ENCODE results near the gene SMCO4.
"Not testable (repeated sequence)": the region's sequence is repeated elsewhere in the genome, so short reads cannot be mapped to it uniquely, and the experiment has no call there.

SMCO4 gene

GRCh38 chr11:93543292-93543977 lies at the start of gene SMCO4:
Gene SMCO4 (minus strand): TSS chr11:93543391. CDS start chr11:93479189, 64,202 bp downstream.
- DNase-seq: peak; percentile 67

GRCh38 chr11:93591247-93591898 lies 48.2 kb upstream of the SMCO4 start:
- DNase-seq: no peak

- no peak for DNase-seq
These were observed 46.2 kb upstream of the SMCO4 start for GRCh38 chr11:93589347-93589746.

- no peak for DNase-seq
These were observed 44.8 kb upstream of the SMCO4 start for GRCh38 chr11:93587858-93588581.

GRCh38 chr11:93587425-93587824 lies 44.2 kb upstream of the SMCO4 start:
- not testable (repeated sequence) for DNase-seq

GRCh38 chr11:93585758-93586157 lies 42.6 kb upstream of the SMCO4 start:
- DNase-seq: no peak

GRCh38 chr11:93583490-93583889 lies 40.3 kb upstream of the SMCO4 start:
- no peak for DNase-seq

GRCh38 chr11:93579187-93579751 lies 36.1 kb upstream of the SMCO4 start:
- DNase-seq: no peak

GRCh38 chr11:93577286-93577685 lies 34.1 kb upstream of the SMCO4 start:
- DNase-seq: no peak

GRCh38 chr11:93576870-93577269 lies 33.7 kb upstream of the SMCO4 start:
- DNase-seq: not testable (repeated sequence)

- DNase-seq: no peak
These were observed 31.5 kb upstream of the SMCO4 start for GRCh38 chr11:93574638-93575220.

- DNase-seq: no peak
These were observed 30.0 kb upstream of the SMCO4 start for GRCh38 chr11:93573184-93573583.

GRCh38 chr11:93572621-93573020 lies 29.4 kb upstream of the SMCO4 start:
- no peak for DNase-seq

GRCh38 chr11:93572171-93572570 lies 29.0 kb upstream of the SMCO4 start:
- DNase-seq: no peak

- DNase-seq: no peak
These were observed 28.4 kb upstream of the SMCO4 start for GRCh38 chr11:93571612-93572011.

- DNase-seq: no peak
These were observed 27.7 kb upstream of the SMCO4 start for GRCh38 chr11:93570759-93571413.

GRCh38 chr11:93569496-93569895 lies 26.3 kb upstream of the SMCO4 start:
- no peak for DNase-seq

- no peak for DNase-seq
These were observed 25.5 kb upstream of the SMCO4 start for GRCh38 chr11:93568726-93569125.

GRCh38 chr11:93567401-93567895 lies 24.3 kb upstream of the SMCO4 start:
- no peak for DNase-seq

GRCh38 chr11:93564895-93565294 lies 21.7 kb upstream of the SMCO4 start:
- no peak for DNase-seq

GRCh38 chr11:93563857-93564256 lies 20.7 kb upstream of the SMCO4 start:
- DNase-seq: no peak

GRCh38 chr11:93560199-93560932 lies 17.2 kb upstream of the SMCO4 start:
- DNase-seq: no peak
